ENCODE measurements around the gene LYPLA2.

The LYPLA2 gene

GRCh38 chr1:23790696-23791515 lies at the start of gene LYPLA2:
TSS of gene LYPLA2 (plus strand) at chr1:23791145. CDS start at chr1:23792683, 1,538 bp downstream.
- peak; percentile 91 for DNase-seq

- DNase-seq = no peak
Observed at GRCh38 chr1:23741609-23742008, 49.3 kb upstream of the LYPLA2 start.

GRCh38 chr1:23742670-23743286 lies 48.2 kb upstream of the LYPLA2 start:
- DNase-seq = no peak

GRCh38 chr1:23743287-23744152 lies 47.4 kb upstream of the LYPLA2 start, which contains the start of gene ELOA:
TSS of gene ELOA (plus strand) at chr1:23743471. CDS start at chr1:23743504, 33 bp downstream.
- peak; percentile 73 for DNase-seq

- peak; percentile 33 for DNase-seq
Observed at GRCh38 chr1:23745515-23745914, 45.4 kb upstream of the LYPLA2 start.

- DNase-seq = no peak
Observed at GRCh38 chr1:23748016-23748415, 42.9 kb upstream of the LYPLA2 start.

GRCh38 chr1:23751050-23751814 lies 39.7 kb upstream of the LYPLA2 start:
- DNase-seq = peak; percentile 57

- DNase-seq = no peak
Observed at GRCh38 chr1:23751815-23752200, 39.1 kb upstream of the LYPLA2 start.

- no peak for DNase-seq
Observed at GRCh38 chr1:23752909-23753308, 38.0 kb upstream of the LYPLA2 start.

GRCh38 chr1:23756676-23757075 lies 34.3 kb upstream of the LYPLA2 start:
- DNase-seq = no peak

GRCh38 chr1:23757812-23758211 lies 33.1 kb upstream of the LYPLA2 start:
- no peak for DNase-seq

- no peak for DNase-seq
Observed at GRCh38 chr1:23759277-23759676, 31.7 kb upstream of the LYPLA2 start.

GRCh38 chr1:23763041-23763577 lies 27.8 kb upstream of the LYPLA2 start:
- no peak for DNase-seq

GRCh38 chr1:23768733-23769132 lies 22.2 kb upstream of the LYPLA2 start:
- DNase-seq = no peak

GRCh38 chr1:23772049-23772853 lies 18.7 kb upstream of the LYPLA2 start:
- DNase-seq = peak; percentile 71

- no peak for DNase-seq
Observed at GRCh38 chr1:23772854-23773242, 18.1 kb upstream of the LYPLA2 start.

- DNase-seq = no peak
Observed at GRCh38 chr1:23774174-23774880, 16.6 kb upstream of the LYPLA2 start.

GRCh38 chr1:23776217-23776616 lies 14.7 kb upstream of the LYPLA2 start:
- DNase-seq = no peak

GRCh38 chr1:23777979-23778814 lies 12.7 kb upstream of the LYPLA2 start, which contains the start of gene PITHD1:
TSS of gene PITHD1 (plus strand) at chr1:23778418. CDS start at chr1:23778516, 98 bp downstream.
- peak; percentile 83 for DNase-seq
